Choroid plexus epithelial cell (primary cell): ENCODE measurements around the gene GCG.

Experiments
- DNase-seq: peaks from one replicate; pipeline ENCODE4 v3.0.0-alpha.2; 2010; ENCODE audit warnings: low read depth
- H3K4me3 ChIP-seq: 2 replicates; pipeline ENCODE4 v1.5.1; 2011; ENCODE audit warnings: low read depth, mild to moderate bottlenecking, control low read depth, low read length, moderate library complexity
- TF ChIP-seq, protein P1 (sequence below): conservative IDR thresholded peaks from 2 replicates; pipeline ENCODE4 v1.5.1; 2011; ENCODE audit warnings: low read depth, mild to moderate bottlenecking, control low read depth, inconsistent platforms, low read length, moderate library complexity

Gene GCG

DNA sequence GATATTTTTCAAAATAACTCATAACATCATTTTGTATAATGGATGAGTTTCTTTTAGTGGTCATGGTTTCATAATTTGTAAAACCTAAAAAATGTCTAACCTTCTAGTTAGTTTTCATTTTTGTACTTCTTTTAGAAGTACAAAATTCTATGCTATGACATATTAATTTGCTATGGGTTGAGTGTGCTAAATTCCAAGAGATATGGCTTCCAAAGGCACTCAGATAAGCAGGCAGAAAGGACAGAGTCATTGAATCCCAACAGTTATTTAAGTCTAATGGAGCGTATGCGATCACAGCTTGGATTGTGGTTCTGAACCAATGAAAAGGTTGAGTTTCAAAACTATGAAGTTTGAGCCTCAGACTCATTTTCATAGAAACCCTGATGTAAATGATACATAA is 37.0 kb downstream of the GCG start:
- TF ChIP-seq, protein P1, sequence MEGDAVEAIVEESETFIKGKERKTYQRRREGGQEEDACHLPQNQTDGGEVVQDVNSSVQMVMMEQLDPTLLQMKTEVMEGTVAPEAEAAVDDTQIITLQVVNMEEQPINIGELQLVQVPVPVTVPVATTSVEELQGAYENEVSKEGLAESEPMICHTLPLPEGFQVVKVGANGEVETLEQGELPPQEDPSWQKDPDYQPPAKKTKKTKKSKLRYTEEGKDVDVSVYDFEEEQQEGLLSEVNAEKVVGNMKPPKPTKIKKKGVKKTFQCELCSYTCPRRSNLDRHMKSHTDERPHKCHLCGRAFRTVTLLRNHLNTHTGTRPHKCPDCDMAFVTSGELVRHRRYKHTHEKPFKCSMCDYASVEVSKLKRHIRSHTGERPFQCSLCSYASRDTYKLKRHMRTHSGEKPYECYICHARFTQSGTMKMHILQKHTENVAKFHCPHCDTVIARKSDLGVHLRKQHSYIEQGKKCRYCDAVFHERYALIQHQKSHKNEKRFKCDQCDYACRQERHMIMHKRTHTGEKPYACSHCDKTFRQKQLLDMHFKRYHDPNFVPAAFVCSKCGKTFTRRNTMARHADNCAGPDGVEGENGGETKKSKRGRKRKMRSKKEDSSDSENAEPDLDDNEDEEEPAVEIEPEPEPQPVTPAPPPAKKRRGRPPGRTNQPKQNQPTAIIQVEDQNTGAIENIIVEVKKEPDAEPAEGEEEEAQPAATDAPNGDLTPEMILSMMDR: no peak
- no peak for DNase-seq

DNA sequence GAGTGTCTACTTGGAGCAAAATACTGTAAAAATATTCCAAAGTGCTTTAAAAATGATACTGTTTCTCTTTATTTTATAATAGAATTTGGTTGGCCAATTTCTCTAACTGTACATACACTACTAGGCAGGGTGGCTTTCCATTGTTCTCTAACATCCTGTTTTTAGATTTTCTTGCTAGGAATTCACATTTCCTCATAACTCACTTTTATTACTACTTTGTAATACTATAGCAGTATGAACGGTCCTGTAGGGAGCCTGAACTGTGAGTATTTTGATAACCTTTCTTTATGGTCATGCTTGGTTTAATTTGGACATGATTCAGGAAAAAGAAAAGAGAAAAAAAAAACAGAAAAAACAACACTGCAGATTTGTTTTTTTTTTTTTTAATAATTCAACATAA is 37.8 kb downstream of the GCG start:
- peak; percentile 37 for DNase-seq
- H3K4me3 ChIP-seq: no peak overlapping the region
- TF ChIP-seq, protein P1: no peak

More for the DNA sequence above, 37.0 kb downstream of the GCG start:
- no peak overlapping the region for H3K4me3 ChIP-seq

DNA sequence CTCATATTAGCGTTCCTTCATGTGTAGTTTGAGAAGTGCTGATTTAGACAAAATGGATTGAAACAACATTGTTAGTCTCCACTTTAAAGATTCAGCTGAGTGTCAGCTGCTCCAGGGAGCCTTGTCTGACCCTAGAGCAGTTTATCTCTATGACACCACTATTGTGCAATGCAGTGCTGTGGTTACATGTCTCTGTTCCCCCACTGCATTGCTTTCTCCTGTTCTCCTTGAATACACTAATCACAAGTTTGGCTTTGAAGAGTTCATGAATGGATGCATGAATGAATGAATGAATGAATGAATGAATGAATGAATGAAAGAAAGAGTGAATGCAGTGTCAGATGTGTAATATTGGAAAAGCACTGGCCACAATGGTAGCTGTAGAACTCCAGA is 38.3 kb downstream of the GCG start:
- peak; percentile 72 for DNase-seq
- TF ChIP-seq, protein P1: no peak
- H3K4me3 ChIP-seq: no peak overlapping the region

DNA sequence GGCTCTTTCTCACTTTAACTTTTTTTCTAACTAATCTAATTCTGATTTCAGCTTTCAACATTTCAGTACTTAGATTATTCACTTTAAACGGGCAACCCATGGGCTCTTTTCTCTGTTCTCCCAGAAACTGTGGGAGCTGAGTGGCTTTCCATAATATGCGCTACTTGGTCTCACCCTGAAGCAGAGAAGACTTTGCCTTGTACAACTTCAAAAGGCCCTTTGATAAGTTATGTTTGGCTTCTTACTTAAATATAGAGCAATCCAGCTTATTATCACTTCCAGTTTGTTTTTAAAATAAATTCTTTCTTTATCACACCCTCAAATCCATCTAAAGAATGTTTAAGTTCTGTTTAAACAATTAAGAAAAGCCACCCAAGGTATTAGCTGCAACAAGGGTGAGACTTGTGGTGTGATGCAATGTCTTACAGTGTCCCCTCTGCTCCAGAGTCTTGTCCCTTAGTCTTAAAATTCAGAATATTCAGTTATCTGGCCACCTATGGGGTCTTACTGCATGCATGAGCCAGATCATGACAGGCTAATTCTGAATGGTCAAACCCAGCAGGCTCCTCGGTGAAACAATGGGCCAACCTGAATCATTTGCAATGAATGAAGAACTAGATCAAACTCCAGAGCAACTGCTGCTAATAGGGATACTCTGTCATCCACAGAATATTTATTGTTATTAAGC is 38.8 kb downstream of the GCG start:
- TF ChIP-seq, protein P1: no peak
- no peak overlapping the region for H3K4me3 ChIP-seq
- DNase-seq: no peak

DNA sequence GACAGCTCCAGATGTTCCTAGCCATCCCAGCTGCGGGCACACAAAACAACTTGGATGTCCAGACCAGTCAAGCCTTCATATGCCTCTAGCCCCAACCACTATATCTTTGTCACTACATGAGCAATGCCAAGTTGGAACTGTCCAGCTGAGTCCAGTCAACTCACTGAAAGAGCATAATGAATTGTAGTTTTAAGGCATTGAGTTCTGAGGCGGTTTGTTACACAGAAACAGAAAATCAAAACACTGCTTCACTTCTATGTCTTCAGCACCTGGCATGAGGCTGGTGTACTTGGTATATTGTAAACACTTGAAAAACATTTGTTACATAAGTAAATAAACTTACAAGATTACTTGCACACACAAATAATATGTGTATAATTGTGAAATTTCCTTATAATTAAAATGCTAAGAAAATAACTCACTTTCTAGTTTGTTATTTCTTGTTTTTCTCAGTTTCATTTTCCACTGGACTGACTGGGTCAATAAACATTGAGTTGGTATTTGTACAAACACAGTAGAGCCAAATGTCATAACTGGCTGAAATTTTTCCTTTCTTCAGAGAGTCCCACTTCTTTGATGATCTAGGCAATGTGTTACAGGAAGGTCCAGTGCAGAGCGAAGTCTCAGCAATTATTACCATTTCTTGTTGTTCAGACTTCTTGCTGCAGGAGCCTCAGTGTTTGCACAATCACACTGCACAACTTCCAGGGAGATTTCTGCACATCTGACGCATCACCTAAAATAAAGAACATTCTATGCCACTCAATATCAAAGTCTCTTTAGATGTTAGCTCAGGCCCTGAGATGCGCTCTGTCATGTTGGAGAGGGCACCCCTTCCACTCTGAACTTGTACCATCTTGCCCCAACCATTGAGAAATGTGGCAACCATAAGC is 39.8 kb downstream of the GCG start:
- TF ChIP-seq, protein P1: no peak

DNA sequence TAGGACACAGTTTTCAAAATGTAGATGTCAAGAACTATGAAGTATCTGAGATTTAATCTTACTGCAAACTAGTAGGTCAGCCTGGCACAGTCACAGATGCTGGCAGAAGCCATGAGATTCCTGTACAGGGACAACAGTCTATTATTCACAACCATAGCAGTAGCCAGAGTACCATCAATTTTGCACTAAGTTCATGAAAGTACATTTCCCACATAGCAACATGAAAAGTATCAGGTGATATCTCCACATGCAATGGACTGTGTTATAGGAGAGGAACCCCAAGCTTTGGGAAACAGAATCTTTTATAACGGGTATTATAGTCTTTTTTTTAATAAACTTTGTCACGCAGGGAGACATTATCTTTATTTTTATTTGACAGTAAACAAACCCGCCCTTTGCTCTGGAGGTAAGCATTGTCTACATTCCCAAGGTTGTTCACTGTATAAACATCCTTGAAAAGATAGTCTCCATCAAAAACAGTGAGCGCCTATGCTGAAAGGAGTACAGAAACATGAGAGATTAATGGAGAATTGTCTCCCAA is 44.6 kb downstream of the GCG start:
- TF ChIP-seq, protein P1: no peak
- no peak for DNase-seq
- H3K4me3 ChIP-seq: no peak overlapping the region

More for the DNA sequence above, 39.8 kb downstream of the GCG start:
- H3K4me3 ChIP-seq: no peak overlapping the region
- no peak for DNase-seq
